SU-DHL-6 (cell line): ENCODE measurements around the gene L3MBTL4.

Experiments used
- H2AFZ ChIP-seq: fragments of 200-600 bp; sonication (generic); 2 replicates; pipeline ENCODE4 v1.6.1; 2014; ENCODE audit warnings: low read depth, mild to moderate bottlenecking, moderate library complexity, mixed read lengths, antibody characterized with exemption, low read length; ENCODE audit not compliant: severe bottlenecking
- H3F3A ChIP-seq: fragments of 200-600 bp; shearing (Covaris generic); 2 replicates; pipeline ENCODE4 v1.6.0; 2016; ENCODE audit warnings: antibody characterized with exemption, mild to moderate bottlenecking; ENCODE audit not compliant: insufficient read depth
- H3K27ac ChIP-seq: fragments of 200-600 bp; sonication (generic); 2 replicates; pipeline ENCODE4 v1.5.1; 2016; ENCODE audit warnings: low read depth, mild to moderate bottlenecking, low read length, moderate library complexity, mixed read lengths
- H3K27me3 ChIP-seq: fragments of 200-600 bp; sonication (generic), shearing (Covaris generic); 2 replicates; pipeline ENCODE4 v1.6.0; 2014; ENCODE audit warnings: mild to moderate bottlenecking, low read length
- H3K36me3 ChIP-seq: fragments of 200-600 bp; sonication (generic); 2 replicates; pipeline ENCODE4 v1.6.1; 2014; ENCODE audit warnings: mild to moderate bottlenecking, low read length, mixed read lengths
- H3K4me2 ChIP-seq: fragments of 300-600, 200-600 bp; shearing (Covaris generic), sonication (generic); 2 replicates; pipeline ENCODE4 v1.6.0; 2014; ENCODE audit warnings: low read length, low read depth, mild to moderate bottlenecking; ENCODE audit not compliant: poor library complexity, severe bottlenecking
- H3K4me3 ChIP-seq: fragments of 200-600 bp; sonication (generic); 2 replicates; pipeline ENCODE4 v1.5.1; 2014; ENCODE audit warnings: antibody characterized with exemption, low read length, mild to moderate bottlenecking, mixed read lengths; ENCODE audit not compliant: insufficient read depth, poor library complexity, severe bottlenecking
- H3K79me2 ChIP-seq: fragments of 200-600 bp; sonication (generic); 2 replicates; pipeline ENCODE4 v1.6.1; 2014; ENCODE audit warnings: mild to moderate bottlenecking, low read length, moderate library complexity; ENCODE audit not compliant: insufficient read depth
- H3K9ac ChIP-seq: fragments of 200-600 bp; sonication (generic); 2 replicates; pipeline ENCODE4 v1.7.0; 2014; ENCODE audit warnings: mild to moderate bottlenecking, low read length
- H3K9me2 ChIP-seq: fragments of 200-600 bp; sonication (generic); replicated peaks from 2 replicates; pipeline ENCODE4 v1.6.1; 2014; ENCODE audit warnings: low read length; ENCODE audit not compliant: insufficient read depth
- H3K9me3 ChIP-seq: fragments of 200-600 bp; sonication (generic); 2 replicates; pipeline ENCODE4 v1.6.1; 2014; ENCODE audit warnings: low read length, mixed read lengths; ENCODE audit not compliant: insufficient read depth
- H4K20me1 ChIP-seq: fragments of 200-600 bp; sonication (generic); 2 replicates; pipeline ENCODE4 v1.6.1; 2014; ENCODE audit warnings: low read depth, mild to moderate bottlenecking, antibody characterized with exemption, low read length, moderate library complexity, mixed read lengths
- CTCF ChIP-seq: fragments of 200-600 bp; sonication (generic); IDR thresholded peaks from one replicate; pipeline ENCODE4 v1.5.1; 2017; ENCODE audit warnings: antibody characterized with exemption, mild to moderate bottlenecking, low read length, moderate library complexity; ENCODE audit not compliant: insufficient read depth, poor library complexity, severe bottlenecking
- EZH2phosphoT487 ChIP-seq: fragments of 200-600 bp; sonication (generic), shearing (Covaris generic); conservative IDR thresholded peaks from 2 replicates; pipeline ENCODE4 v1.6.1; 2018; ENCODE audit warnings: mild to moderate bottlenecking, antibody characterized with exemption, low read length, moderate library complexity, mixed read lengths

L3MBTL4 gene

GRCh38 chr18:5998907-5999306 lies 415.8 kb downstream of the L3MBTL4 start:
- Histone ChIP-seq H3K27ac (no peak overlapping the region), H3K9me2 (no peaks in the 10 kb centered on the region), H2AFZ (no peak overlapping the region), H3F3A (no peaks in the 10 kb centered on the region), H3K9ac (no peak overlapping the region), H3K27me3 (no peaks in the 10 kb centered on the region), H3K4me3 (no peak overlapping the region), H3K79me2 (no peaks in the 10 kb centered on the region), H3K36me3 (no peaks in the 10 kb centered on the region), H3K4me2 (no peak overlapping the region), H4K20me1 (no peaks in the 10 kb centered on the region), H3K9me3 (no peaks in the 10 kb centered on the region)
- TF ChIP-seq EZH2phosphoT487 = no peak
- TF ChIP-seq CTCF = no peak

GRCh38 chr18:5998166-5998881 lies 416.4 kb downstream of the L3MBTL4 start:
- Histone ChIP-seq H3F3A (no peaks in the 10 kb centered on the region), H3K27me3 (no peaks in the 10 kb centered on the region), H3K36me3 (no peaks in the 10 kb centered on the region), H3K9me2 (no peaks in the 10 kb centered on the region), H3K9me3 (no peaks in the 10 kb centered on the region), H2AFZ (no peak overlapping the region), H3K4me2 (no peak overlapping the region), H4K20me1 (no peaks in the 10 kb centered on the region), H3K4me3 (no peak overlapping the region), H3K79me2 (no peaks in the 10 kb centered on the region), H3K27ac (no peak overlapping the region), H3K9ac (no peak overlapping the region)
- TF ChIP-seq CTCF (no peak), EZH2phosphoT487 (no peak)

- no peak overlapping the region for H3K4me2 ChIP-seq
- no peaks in the 10 kb centered on the region for H3K9me2 ChIP-seq
- H3K9ac ChIP-seq = no peak overlapping the region
These were observed 417.4 kb downstream of the L3MBTL4 start for GRCh38 chr18:5997361-5997760.

More at GRCh38 chr18:5997361-5997760, 417.4 kb downstream of the L3MBTL4 start:
- no peaks in the 10 kb centered on the region for H3K79me2 ChIP-seq
- H3K4me3 ChIP-seq = no peak overlapping the region
- H3K27ac ChIP-seq = no peak overlapping the region
- no peaks in the 10 kb centered on the region for H3F3A ChIP-seq
- no peaks in the 10 kb centered on the region for H4K20me1 ChIP-seq
- H2AFZ ChIP-seq = no peak overlapping the region
- no peaks in the 10 kb centered on the region for H3K27me3 ChIP-seq
- H3K36me3 ChIP-seq = no peaks in the 10 kb centered on the region
- TF ChIP-seq EZH2phosphoT487 (no peak), CTCF (no peak)
- no peaks in the 10 kb centered on the region for H3K9me3 ChIP-seq
